ENCODE results near the gene PHPT1. TPM values are rescaled to one million over a fixed set of nuclear protein-coding genes. Genes with fewer than 3 reads are reported as not detected.

The PHPT1 gene
- total RNA-seq, 6 experiments from 2014 or later, result 30.5 to 66.6 (median 49.3) TPM

- ATAC-seq (no peak), DNase-seq (peak in 2 of 3 donors; percentile 47)
- TF ChIP-seq CTCF (IDR thresholded peaks at IDR 0.05) (no peak), POLR2A (IDR thresholded peaks at IDR 0.05) (no peak)
- H3K9me3 ChIP-seq, result no peaks in the 10 kb centered on the region
- H3K27me3 ChIP-seq, result no peaks in the 10 kb centered on the region
- peaks cover 0 to 36% (median 2%) of the 10 kb centered on the region in 4 donors for H3K36me3 ChIP-seq
- H3K4me3 ChIP-seq, result no peak overlapping the region
- H3K4me1 ChIP-seq, result no peaks in the 10 kb centered on the region
- no peak overlapping the region for H3K27ac ChIP-seq
- intact Hi-C loops (cut with DNase I), result no loop called here
- no CpG with 5 or more reads among the region's 24 CpGs for WGBS (ENCODE audit: insufficient coverage, low coverage, low lambda C conversion rate, missing lambda C conversion rate)
These were observed 22.3 kb upstream of the PHPT1 start for GRCh38 chr9:136826703-136827582.

- H3K27me3 ChIP-seq, result no peaks in the 10 kb centered on the region
- TF ChIP-seq CTCF (IDR thresholded peaks at IDR 0.05) (no peak), POLR2A (IDR thresholded peaks at IDR 0.05) (no peak)
- ATAC-seq (no peak), DNase-seq (peak in 2 of 3 donors; percentile 44 to 48)
- no peaks in the 10 kb centered on the region for H3K4me1 ChIP-seq
- H3K9me3 ChIP-seq, result no peaks in the 10 kb centered on the region
- H3K27ac ChIP-seq, result no peak overlapping the region
- no CpG with 5 or more reads among the region's 14 CpGs for WGBS (ENCODE audit: insufficient coverage, low coverage, low lambda C conversion rate, missing lambda C conversion rate)
- no peak overlapping the region for H3K4me3 ChIP-seq
- intact Hi-C loops (cut with DNase I), result no loop called here
- peaks cover 0 to 41% (median 4%) of the 10 kb centered on the region in 4 donors for H3K36me3 ChIP-seq
These were observed 21.3 kb upstream of the PHPT1 start for GRCh38 chr9:136827794-136828473.

- H3K9me3 ChIP-seq, result no peaks in the 10 kb centered on the region
- no peak overlapping the region for H3K27ac ChIP-seq
- intact Hi-C loops (cut with DNase I), result no loop called here
- H3K4me3 ChIP-seq, result no peak overlapping the region
- no peaks in the 10 kb centered on the region for H3K4me1 ChIP-seq
- WGBS (ENCODE audit: insufficient coverage, low coverage, low lambda C conversion rate, missing lambda C conversion rate), result 89% methylated on average over 8 of the region's 31 CpGs
- ATAC-seq (no peak), DNase-seq (peak in 1 of 3 donors; percentile 29)
- no peaks in the 10 kb centered on the region for H3K27me3 ChIP-seq
- peaks cover 0 to 39% (median 4%) of the 10 kb centered on the region in 4 donors for H3K36me3 ChIP-seq
- no peak for TF ChIP-seq POLR2A (IDR thresholded peaks at IDR 0.05)
- no peak for TF ChIP-seq CTCF (IDR thresholded peaks at IDR 0.05)
These were observed 20.6 kb upstream of the PHPT1 start for GRCh38 chr9:136828474-136829140.

- no peaks in the 10 kb centered on the region for H3K9me3 ChIP-seq
- intact Hi-C loops (cut with DNase I), result no loop called here
- H3K27ac ChIP-seq, result no peak overlapping the region
- no peaks in the 10 kb centered on the region for H3K4me1 ChIP-seq
- no peak overlapping the region for H3K4me3 ChIP-seq
- no peak for TF ChIP-seq CTCF (IDR thresholded peaks at IDR 0.05)
- TF ChIP-seq POLR2A (IDR thresholded peaks at IDR 0.05), result no peak
- DNase-seq (peak in 1 of 3 donors; percentile 50), ATAC-seq (no peak)
- no CpG with 5 or more reads among the region's 14 CpGs for WGBS (ENCODE audit: insufficient coverage, low coverage, low lambda C conversion rate, missing lambda C conversion rate)
- no peaks in the 10 kb centered on the region for H3K27me3 ChIP-seq
- H3K36me3 ChIP-seq, result peaks cover 0 to 35% (median 4%) of the 10 kb centered on the region in 4 donors
These were observed 19.8 kb upstream of the PHPT1 start for GRCh38 chr9:136829412-136829811.

Data from right lobe of liver (tissue), 6 donors.